ENCODE data around the gene SNX32. TPM values are rescaled to one million over a fixed set of nuclear protein-coding genes. Genes with fewer than 3 reads are reported as not detected.

Gene SNX32
- total RNA-seq, 2 experiments from 2014 or later, result 0.33 to 0.61 TPM

DNA sequence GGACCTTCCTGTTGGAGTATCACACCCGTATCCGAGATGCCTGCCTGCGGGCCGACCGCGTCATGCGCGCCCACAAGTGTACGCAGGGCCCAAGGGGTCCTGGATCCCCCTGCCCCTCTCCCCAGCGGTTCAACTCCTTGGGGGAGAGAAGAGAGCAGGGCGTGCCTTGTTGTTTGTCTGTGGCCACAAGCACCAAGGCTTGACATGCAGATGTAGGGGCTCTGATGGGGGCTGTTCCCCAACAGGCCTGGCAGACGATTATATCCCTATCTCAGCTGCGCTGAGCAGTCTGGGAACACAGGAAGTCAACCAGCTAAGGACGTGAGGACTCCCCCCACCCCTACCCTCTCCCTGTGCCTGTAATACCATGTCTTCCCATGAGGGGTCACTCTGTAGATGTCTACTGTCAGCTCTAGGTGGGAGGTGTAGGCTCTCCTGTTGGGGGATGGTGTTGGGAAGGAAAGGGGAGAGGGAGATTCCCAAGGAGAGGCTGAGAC is 17.4 kb downstream of the SNX32 start:
- Histone ChIP-seq H3K4me3 (ENCODE audit: low read length) (no peak overlapping the region), H3K36me3 (ENCODE audit: insufficient read depth, low read length) (peaks cover 53% of the 10 kb centered on the region), H3K4me1 (ENCODE audit: insufficient read depth, low read length) (peaks cover 32% of the 10 kb centered on the region), H3K27me3 (ENCODE audit: control insufficient read depth in 1 of 2, insufficient read depth in 2 of 2, low read length in 2 of 2) (no peaks in the 10 kb centered on the region), H3K27ac (ENCODE audit: low read depth in 1 of 2, low read length in 2 of 2) (no peak overlapping the region), H3K9me3 (ENCODE audit: control insufficient read depth in 1 of 2, insufficient read depth in 1 of 2, low read length in 2 of 2) (peaks cover 7 to 23% of the 10 kb centered on the region in 2 experiments)
- TF ChIP-seq, protein P1, sequence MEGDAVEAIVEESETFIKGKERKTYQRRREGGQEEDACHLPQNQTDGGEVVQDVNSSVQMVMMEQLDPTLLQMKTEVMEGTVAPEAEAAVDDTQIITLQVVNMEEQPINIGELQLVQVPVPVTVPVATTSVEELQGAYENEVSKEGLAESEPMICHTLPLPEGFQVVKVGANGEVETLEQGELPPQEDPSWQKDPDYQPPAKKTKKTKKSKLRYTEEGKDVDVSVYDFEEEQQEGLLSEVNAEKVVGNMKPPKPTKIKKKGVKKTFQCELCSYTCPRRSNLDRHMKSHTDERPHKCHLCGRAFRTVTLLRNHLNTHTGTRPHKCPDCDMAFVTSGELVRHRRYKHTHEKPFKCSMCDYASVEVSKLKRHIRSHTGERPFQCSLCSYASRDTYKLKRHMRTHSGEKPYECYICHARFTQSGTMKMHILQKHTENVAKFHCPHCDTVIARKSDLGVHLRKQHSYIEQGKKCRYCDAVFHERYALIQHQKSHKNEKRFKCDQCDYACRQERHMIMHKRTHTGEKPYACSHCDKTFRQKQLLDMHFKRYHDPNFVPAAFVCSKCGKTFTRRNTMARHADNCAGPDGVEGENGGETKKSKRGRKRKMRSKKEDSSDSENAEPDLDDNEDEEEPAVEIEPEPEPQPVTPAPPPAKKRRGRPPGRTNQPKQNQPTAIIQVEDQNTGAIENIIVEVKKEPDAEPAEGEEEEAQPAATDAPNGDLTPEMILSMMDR (IDR thresholded peaks at IDR 0.05), result no peak
- H3K36me3 Mint-ChIP-seq (ENCODE audit: low read depth), result peaks cover 48% of the 10 kb centered on the region
- ChIA-PET POLR2A (interaction anchor here (1.7 to 2.8 kb wide), 4 partner anchors 9 to 37 kb away, joined by 4 to 9 read pairs (median 9); partner anchors contain the start of genes FIBP, MUS81 and SNX32), CTCF (interaction anchor here (1.1 kb wide), 1 partner anchor 37 kb away, joined by 3 read pairs; no protein-coding TSS in a partner anchor)
- H3K9me3 Mint-ChIP-seq, result no peaks in the 10 kb centered on the region
- peaks cover 18% of the 10 kb centered on the region for H3K4me1 Mint-ChIP-seq (ENCODE audit: low read depth)
- ATAC-seq (ENCODE audit: poor library complexity), result no peak
- no peak overlapping the region for H3K27ac Mint-ChIP-seq
- no peaks in the 10 kb centered on the region for H3K27me3 Mint-ChIP-seq
- H3K4me3 Mint-ChIP-seq, result no peak overlapping the region
- DNase-seq, result peak in 1 of 14 experiments; percentile 49
- intact Hi-C loops (cut with DNase I, micrococcal nuclease), result loop anchor here in 1 of 2 experiments (10.0 kb wide), 1 partner anchor 434 kb away; the partner anchor contains the start of gene YIF1A

DNA sequence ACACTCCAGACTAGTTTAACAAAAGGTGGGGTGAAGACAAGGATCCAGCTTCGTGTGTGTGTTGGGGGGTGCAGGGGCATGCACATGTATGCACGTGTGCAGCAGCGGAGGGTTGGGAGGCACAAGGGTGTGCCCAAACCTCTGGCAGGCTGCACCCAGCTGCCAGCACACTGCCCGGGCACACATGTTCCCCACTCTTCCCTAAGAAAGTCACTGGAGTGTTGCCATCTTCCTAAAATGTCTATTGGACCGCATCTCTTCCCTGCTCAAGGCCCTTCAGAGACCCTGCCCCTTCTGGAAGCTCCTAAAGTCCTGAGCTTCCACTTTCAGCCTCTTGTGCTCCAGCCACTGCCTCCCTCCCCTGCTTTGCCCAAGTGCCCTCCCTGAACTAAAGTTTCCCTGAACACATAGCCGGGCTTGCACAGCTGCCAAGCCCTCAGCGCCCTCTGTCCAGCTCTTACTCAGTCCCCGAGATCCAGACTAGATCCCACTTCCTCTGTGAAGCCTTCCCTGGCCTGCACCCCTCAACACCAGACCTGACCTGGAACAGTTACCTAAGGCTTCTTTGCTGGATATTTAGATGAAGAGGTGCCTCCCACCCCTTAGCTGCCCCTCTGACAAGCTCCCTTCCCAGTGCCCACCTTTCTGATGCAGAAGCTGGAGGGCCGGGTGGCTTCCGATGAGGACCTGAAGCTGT is 18.2 kb downstream of the SNX32 start:
- peak in 1 of 14 experiments; percentile 26 for DNase-seq
- ChIA-PET POLR2A (interaction anchor here (1.7 to 2.8 kb wide), 3 partner anchors 8 to 36 kb away, joined by 4 to 9 read pairs (median 9); partner anchors contain the start of genes FIBP and MUS81), CTCF (interaction anchor here (1.1 kb wide), 1 partner anchor 38 kb away, joined by 3 read pairs; no protein-coding TSS in a partner anchor)
- H3K27me3 ChIP-seq (ENCODE audit: control insufficient read depth in 1 of 2, insufficient read depth in 2 of 2, low read length in 2 of 2), result no peaks in the 10 kb centered on the region
- peaks cover 40% of the 10 kb centered on the region for H3K4me1 ChIP-seq (ENCODE audit: insufficient read depth, low read length)
- peaks cover 56% of the 10 kb centered on the region for H3K36me3 Mint-ChIP-seq (ENCODE audit: low read depth)
- TF ChIP-seq, protein P1 (IDR thresholded peaks at IDR 0.05), result no peak
- no peak overlapping the region for H3K27ac ChIP-seq (ENCODE audit: low read depth in 1 of 2, low read length in 2 of 2)
- intact Hi-C loops (cut with DNase I, micrococcal nuclease), result loop anchor here in 1 of 2 experiments (10.0 kb wide), 1 partner anchor 433 kb away; the partner anchor contains the start of gene YIF1A
- H3K27ac Mint-ChIP-seq, result no peak overlapping the region
- peaks cover 26% of the 10 kb centered on the region for H3K4me1 Mint-ChIP-seq (ENCODE audit: low read depth)
- H3K9me3 Mint-ChIP-seq, result no peaks in the 10 kb centered on the region
- H3K9me3 ChIP-seq (ENCODE audit: control insufficient read depth in 1 of 2, insufficient read depth in 1 of 2, low read length in 2 of 2), result peaks cover 7 to 23% of the 10 kb centered on the region in 2 experiments
- no peak overlapping the region for H3K4me3 Mint-ChIP-seq
- H3K27me3 Mint-ChIP-seq, result no peaks in the 10 kb centered on the region
- H3K36me3 ChIP-seq (ENCODE audit: insufficient read depth, low read length), result peaks cover 58% of the 10 kb centered on the region
- H3K4me3 ChIP-seq (ENCODE audit: low read length), result no peak overlapping the region
- ATAC-seq (ENCODE audit: poor library complexity), result no peak

- H3K27me3 ChIP-seq (ENCODE audit: control insufficient read depth in 1 of 2, insufficient read depth in 2 of 2, low read length in 2 of 2), result no peaks in the 10 kb centered on the region
- H3K4me3 ChIP-seq (ENCODE audit: low read length), result no peak overlapping the region
- intact Hi-C loops (cut with DNase I, micrococcal nuclease), result loop anchor here in 1 of 2 experiments (10.0 kb wide), 1 partner anchor 432 kb away; the partner anchor contains the start of gene YIF1A
- peaks cover 58% of the 10 kb centered on the region for H3K36me3 ChIP-seq (ENCODE audit: insufficient read depth, low read length)
- POLR2A ChIA-PET, result interaction anchor here (1.7 to 2.8 kb wide), 2 partner anchors 20 to 38 kb away, joined by 4 to 9 read pairs; partner anchors contain the start of gene CCDC85B
- no peaks in the 10 kb centered on the region for H3K9me3 Mint-ChIP-seq
- TF ChIP-seq, protein P1 (IDR thresholded peaks at IDR 0.05), result no peak
- H3K27me3 Mint-ChIP-seq, result no peaks in the 10 kb centered on the region
- H3K4me1 Mint-ChIP-seq (ENCODE audit: low read depth), result peaks cover 27% of the 10 kb centered on the region
- peaks cover 7 to 23% of the 10 kb centered on the region in 2 experiments for H3K9me3 ChIP-seq (ENCODE audit: control insufficient read depth in 1 of 2, insufficient read depth in 1 of 2, low read length in 2 of 2)
- H3K4me3 Mint-ChIP-seq, result no peak overlapping the region
- peak in 1 of 14 experiments; percentile 32 for DNase-seq
- H3K36me3 Mint-ChIP-seq (ENCODE audit: low read depth), result peaks cover 56% of the 10 kb centered on the region
- no peak overlapping the region for H3K27ac ChIP-seq (ENCODE audit: low read depth in 1 of 2, low read length in 2 of 2)
- CTCF ChIA-PET, result no interaction called here
- ATAC-seq (ENCODE audit: poor library complexity), result no peak
- H3K27ac Mint-ChIP-seq, result no peak overlapping the region
- H3K4me1 ChIP-seq (ENCODE audit: insufficient read depth, low read length), result peaks cover 40% of the 10 kb centered on the region
Observed at GRCh38 chr11:65852508-65853245, 18.9 kb downstream of the SNX32 start.

Data from CD4-positive, alpha-beta T cell (primary cell).